SK-N-SH treated with all-trans-retinoic acid at 6 μM for 48 hours (cell line): ENCODE results near the gene PCAT6.

ENCODE experiments used
- ARNTL ChIP-seq: fragments of 450-650 bp; formaldehyde crosslinking; IDR thresholded peaks from 2 replicates; pipeline ENCODE4 v1.5.0; 2020; ENCODE audit warnings: low read depth, mild to moderate bottlenecking, moderate library complexity, borderline replicate concordance
- BACH2 ChIP-seq: fragments of 250-450 bp; sonication (Bioruptor Pico); IDR thresholded peaks from 2 replicates; pipeline ENCODE4 v1.9.0; 2021; ENCODE audit warnings: mild to moderate bottlenecking, borderline replicate concordance
- ESRRG ChIP-seq: fragments of 250-450 bp; sonication (Bioruptor Pico); IDR thresholded peaks from 2 replicates; pipeline ENCODE4 v1.6.1; 2021; ENCODE audit warnings: mild to moderate bottlenecking
- GLIS3 ChIP-seq: fragments of 250-450 bp; sonication (Bioruptor Pico); IDR thresholded peaks from 2 replicates; pipeline ENCODE4 v1.5.0; 2020; ENCODE audit warnings: mild to moderate bottlenecking, moderate library complexity
- PPARA ChIP-seq: fragments of 250-450 bp; sonication (Bioruptor Pico); IDR thresholded peaks from 2 replicates; pipeline ENCODE4 v1.5.0; 2020; ENCODE audit warnings: mild to moderate bottlenecking, borderline replicate concordance
- RARB ChIP-seq: fragments of 250-450 bp; sonication (Bioruptor Pico); IDR thresholded peaks from 2 replicates; pipeline ENCODE4 v1.8.0; 2021; ENCODE audit warnings: mild to moderate bottlenecking, moderate library complexity
- SNAI2 ChIP-seq: fragments of 250-450 bp; sonication (Bioruptor Pico); IDR thresholded peaks from 2 replicates; pipeline ENCODE4 v1.5.0; 2020; ENCODE audit warnings: mild to moderate bottlenecking, moderate library complexity
- TOX ChIP-seq: fragments of 250-450 bp; sonication (Bioruptor Pico); IDR thresholded peaks from 2 replicates; pipeline ENCODE4 v1.8.0; 2021; ENCODE audit warnings: mild to moderate bottlenecking, moderate library complexity, borderline replicate concordance
- TSHZ2 ChIP-seq: fragments of 250-450 bp; sonication (Bioruptor Pico); IDR thresholded peaks from 2 replicates; pipeline ENCODE4 v1.5.0; 2020; ENCODE audit warnings: mild to moderate bottlenecking, moderate library complexity
- ZFP30 ChIP-seq: fragments of 450-650 bp; formaldehyde crosslinking; IDR thresholded peaks from 2 replicates; pipeline ENCODE4 v1.5.0; 2022; ENCODE audit warnings: mild to moderate bottlenecking, moderate library complexity
- ZNF70 ChIP-seq: fragments of 450-650 bp; formaldehyde crosslinking; IDR thresholded peaks from 2 replicates; pipeline ENCODE4 v1.5.0; 2020; ENCODE audit warnings: mild to moderate bottlenecking, moderate library complexity
- ZNF8 ChIP-seq: fragments of 450-650 bp; formaldehyde crosslinking; IDR thresholded peaks from 2 replicates; pipeline ENCODE4 v1.5.0; 2020; ENCODE audit warnings: mild to moderate bottlenecking, moderate library complexity
- TF ChIP-seq, protein P1 (sequence below): fragments of 250-450 bp; sonication (Bioruptor Pico); IDR thresholded peaks from 2 replicates; pipeline ENCODE4 v1.8.0; 2020; ENCODE audit warnings: mild to moderate bottlenecking, moderate library complexity, borderline replicate concordance
- TF ChIP-seq, protein P2 (sequence below): fragments of 250-450 bp; sonication (Bioruptor Pico); IDR thresholded peaks from 2 replicates; pipeline ENCODE4 v1.5.1; 2020; ENCODE audit warnings: low read depth, mild to moderate bottlenecking, moderate library complexity

DNA sequence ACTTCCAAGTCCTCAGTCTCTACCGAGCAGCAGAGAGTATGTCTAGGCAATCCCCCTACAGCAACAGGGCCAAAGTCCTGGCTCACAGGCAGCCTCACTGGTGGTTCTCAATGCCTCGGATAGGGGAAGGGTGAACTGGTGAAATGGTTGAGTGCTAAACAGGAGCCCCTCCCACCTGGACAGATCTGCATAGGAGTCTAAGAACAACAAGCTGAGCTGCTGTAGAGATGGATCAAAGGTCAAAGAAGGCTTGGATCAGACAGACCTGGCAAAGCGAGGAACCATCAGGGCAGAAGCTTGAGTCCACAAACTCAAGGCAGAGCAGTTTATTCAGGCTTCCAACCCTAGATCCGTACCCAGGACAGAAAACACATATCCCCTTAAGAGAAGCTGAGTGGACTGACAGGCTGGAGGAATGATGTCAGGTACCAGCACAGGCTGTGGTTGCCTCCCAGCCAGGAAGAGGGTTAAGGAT is 46.4 kb downstream of the PCAT6 start:
- TF ChIP-seq RARB (CRISPR knock-in tag): no peak
- no peak for TF ChIP-seq ZFP30 (CRISPR knock-in tag)
- TF ChIP-seq, protein P1, sequence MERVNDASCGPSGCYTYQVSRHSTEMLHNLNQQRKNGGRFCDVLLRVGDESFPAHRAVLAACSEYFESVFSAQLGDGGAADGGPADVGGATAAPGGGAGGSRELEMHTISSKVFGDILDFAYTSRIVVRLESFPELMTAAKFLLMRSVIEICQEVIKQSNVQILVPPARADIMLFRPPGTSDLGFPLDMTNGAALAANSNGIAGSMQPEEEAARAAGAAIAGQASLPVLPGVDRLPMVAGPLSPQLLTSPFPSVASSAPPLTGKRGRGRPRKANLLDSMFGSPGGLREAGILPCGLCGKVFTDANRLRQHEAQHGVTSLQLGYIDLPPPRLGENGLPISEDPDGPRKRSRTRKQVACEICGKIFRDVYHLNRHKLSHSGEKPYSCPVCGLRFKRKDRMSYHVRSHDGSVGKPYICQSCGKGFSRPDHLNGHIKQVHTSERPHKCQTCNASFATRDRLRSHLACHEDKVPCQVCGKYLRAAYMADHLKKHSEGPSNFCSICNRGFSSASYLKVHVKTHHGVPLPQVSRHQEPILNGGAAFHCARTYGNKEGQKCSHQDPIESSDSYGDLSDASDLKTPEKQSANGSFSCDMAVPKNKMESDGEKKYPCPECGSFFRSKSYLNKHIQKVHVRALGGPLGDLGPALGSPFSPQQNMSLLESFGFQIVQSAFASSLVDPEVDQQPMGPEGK: no peak
- no peak for TF ChIP-seq BACH2 (CRISPR knock-in tag)
- TF ChIP-seq PPARA (CRISPR knock-in tag): no peak
- no peak for TF ChIP-seq SNAI2 (CRISPR knock-in tag)
- TF ChIP-seq ZNF8 (CRISPR knock-in tag): no peak
- TF ChIP-seq TSHZ2: no peak
- TF ChIP-seq, protein P2, sequence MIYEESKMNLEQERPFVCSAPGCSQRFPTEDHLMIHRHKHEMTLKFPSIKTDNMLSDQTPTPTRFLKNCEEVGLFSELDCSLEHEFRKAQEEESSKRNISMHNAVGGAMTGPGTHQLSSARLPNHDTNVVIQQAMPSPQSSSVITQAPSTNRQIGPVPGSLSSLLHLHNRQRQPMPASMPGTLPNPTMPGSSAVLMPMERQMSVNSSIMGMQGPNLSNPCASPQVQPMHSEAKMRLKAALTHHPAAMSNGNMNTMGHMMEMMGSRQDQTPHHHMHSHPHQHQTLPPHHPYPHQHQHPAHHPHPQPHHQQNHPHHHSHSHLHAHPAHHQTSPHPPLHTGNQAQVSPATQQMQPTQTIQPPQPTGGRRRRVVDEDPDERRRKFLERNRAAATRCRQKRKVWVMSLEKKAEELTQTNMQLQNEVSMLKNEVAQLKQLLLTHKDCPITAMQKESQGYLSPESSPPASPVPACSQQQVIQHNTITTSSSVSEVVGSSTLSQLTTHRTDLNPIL (CRISPR knock-in tag): no peak
- no peak for TF ChIP-seq TOX (CRISPR knock-in tag)
- no peak for TF ChIP-seq GLIS3
- TF ChIP-seq ARNTL (CRISPR knock-in tag): no peak
- no peak for TF ChIP-seq ESRRG
- no peak for TF ChIP-seq ZNF70
